Glutamatergic neuron (in vitro differentiated cells): Measurements from ENCODE around the gene GAB2. TPM values are rescaled to one million over a fixed set of nuclear protein-coding genes. Genes with fewer than 3 reads are reported as not detected.

ENCODE experiments used
- DNase-seq: peaks from one replicate; pipeline ENCODE4 v3.0.0; 2022
- H3K27ac Mint-ChIP-seq: one replicate; pipeline ENCODE4 v1.8.0; 2020; ENCODE audit warnings: mild to moderate bottlenecking, mixed read lengths, inconsistent platforms; ENCODE audit not compliant: unreplicated experiment
- H3K27me3 Mint-ChIP-seq: one replicate; pipeline ENCODE4 v1.8.0; 2020; ENCODE audit warnings: mild to moderate bottlenecking, moderate library complexity, mixed read lengths, inconsistent platforms; ENCODE audit not compliant: unreplicated experiment
- H3K36me3 Mint-ChIP-seq: one replicate; pipeline ENCODE4 v1.8.0; 2020; ENCODE audit warnings: mild to moderate bottlenecking, mixed read lengths, inconsistent platforms; ENCODE audit not compliant: unreplicated experiment
- H3K4me1 Mint-ChIP-seq: one replicate; pipeline ENCODE4 v1.8.0; 2020; ENCODE audit warnings: mild to moderate bottlenecking, low read depth, mixed read lengths, inconsistent platforms; ENCODE audit not compliant: unreplicated experiment
- H3K4me3 Mint-ChIP-seq: one replicate; pipeline ENCODE4 v1.8.0; 2020; ENCODE audit warnings: mild to moderate bottlenecking, mixed read lengths, inconsistent platforms; ENCODE audit not compliant: unreplicated experiment
- H3K9me3 Mint-ChIP-seq: one replicate; pipeline ENCODE4 v1.8.0; 2020; ENCODE audit warnings: mild to moderate bottlenecking, moderate library complexity, mixed read lengths, inconsistent platforms; ENCODE audit not compliant: unreplicated experiment
- total RNA-seq: library from RNA; stranded (reverse); fragmentation: NEBNext Ultra II Directional; extraction: Animal tissue kit (Norgen Biotek cat#: 25700); gene quantifications from one replicate; pipeline ENCODE4 v1.2.1, GENCODE V29; 2021; ENCODE audit not compliant: unreplicated experiment
- TF ChIP-seq, protein P1 (sequence below): fragments of 200-600 bp; sonication (generic); IDR thresholded peaks from one replicate; pipeline ENCODE4 v1.5.0; 2021; ENCODE audit not compliant: partially characterized antibody, unreplicated experiment

Gene GAB2
- total RNA-seq, 1 donor from 2014 or later: 87.9 TPM

DNA sequence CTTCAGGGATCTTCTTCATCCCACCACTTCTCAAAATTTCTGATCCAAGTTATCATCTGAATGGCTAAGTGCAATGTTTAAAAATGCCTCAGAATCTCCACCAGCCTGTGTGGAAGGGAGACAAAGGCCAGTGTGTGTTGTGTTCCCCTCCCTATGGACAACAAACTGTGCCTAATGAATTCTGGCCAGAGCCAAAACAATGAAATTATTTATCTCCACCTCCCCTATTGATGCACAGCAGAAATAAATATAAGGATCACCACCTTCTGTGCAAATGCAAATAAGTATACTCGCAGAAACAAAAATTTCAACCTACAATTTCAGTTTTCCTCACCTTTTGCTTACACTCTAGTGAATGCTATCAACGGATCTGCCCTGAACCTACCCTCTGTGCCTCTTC, 75.8 kb downstream of the GAB2 start:
- Mint-ChIP-seq H3K4me3 (no peak overlapping the region), H3K27me3 (no peaks in the 10 kb centered on the region), H3K36me3 (no peaks in the 10 kb centered on the region), H3K4me1 (peaks cover 10% of the 10 kb centered on the region), H3K27ac (no peak overlapping the region), H3K9me3 (peaks cover 2% of the 10 kb centered on the region)
- no peak for DNase-seq
- TF ChIP-seq, protein P1, sequence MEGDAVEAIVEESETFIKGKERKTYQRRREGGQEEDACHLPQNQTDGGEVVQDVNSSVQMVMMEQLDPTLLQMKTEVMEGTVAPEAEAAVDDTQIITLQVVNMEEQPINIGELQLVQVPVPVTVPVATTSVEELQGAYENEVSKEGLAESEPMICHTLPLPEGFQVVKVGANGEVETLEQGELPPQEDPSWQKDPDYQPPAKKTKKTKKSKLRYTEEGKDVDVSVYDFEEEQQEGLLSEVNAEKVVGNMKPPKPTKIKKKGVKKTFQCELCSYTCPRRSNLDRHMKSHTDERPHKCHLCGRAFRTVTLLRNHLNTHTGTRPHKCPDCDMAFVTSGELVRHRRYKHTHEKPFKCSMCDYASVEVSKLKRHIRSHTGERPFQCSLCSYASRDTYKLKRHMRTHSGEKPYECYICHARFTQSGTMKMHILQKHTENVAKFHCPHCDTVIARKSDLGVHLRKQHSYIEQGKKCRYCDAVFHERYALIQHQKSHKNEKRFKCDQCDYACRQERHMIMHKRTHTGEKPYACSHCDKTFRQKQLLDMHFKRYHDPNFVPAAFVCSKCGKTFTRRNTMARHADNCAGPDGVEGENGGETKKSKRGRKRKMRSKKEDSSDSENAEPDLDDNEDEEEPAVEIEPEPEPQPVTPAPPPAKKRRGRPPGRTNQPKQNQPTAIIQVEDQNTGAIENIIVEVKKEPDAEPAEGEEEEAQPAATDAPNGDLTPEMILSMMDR: no peak

DNA sequence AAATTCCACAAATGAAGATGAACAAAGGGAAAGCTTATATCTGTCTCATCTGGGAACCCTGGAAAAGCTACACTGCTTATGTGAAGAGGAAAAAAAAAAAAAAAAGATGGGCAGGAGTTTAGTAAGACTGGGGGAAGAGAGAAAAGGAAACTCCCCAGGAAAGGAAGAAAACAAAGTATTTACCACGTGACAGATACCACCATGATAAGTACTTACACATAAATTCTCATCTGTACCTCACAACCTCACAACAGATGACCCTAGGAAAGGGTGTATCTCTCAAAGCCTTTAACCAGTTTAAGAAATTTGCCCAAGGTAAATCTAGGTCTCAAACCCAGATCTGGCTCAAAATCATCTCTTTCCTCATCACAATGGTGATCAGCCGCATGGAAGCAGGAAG, 77.1 kb downstream of the GAB2 start:
- Mint-ChIP-seq H3K4me1 (peaks cover 10% of the 10 kb centered on the region), H3K27ac (no peak overlapping the region), H3K4me3 (no peak overlapping the region), H3K9me3 (peaks cover 3% of the 10 kb centered on the region), H3K36me3 (peaks cover under 1% of the 10 kb centered on the region), H3K27me3 (no peaks in the 10 kb centered on the region)
- TF ChIP-seq, protein P1: no peak
- no peak for DNase-seq

DNA sequence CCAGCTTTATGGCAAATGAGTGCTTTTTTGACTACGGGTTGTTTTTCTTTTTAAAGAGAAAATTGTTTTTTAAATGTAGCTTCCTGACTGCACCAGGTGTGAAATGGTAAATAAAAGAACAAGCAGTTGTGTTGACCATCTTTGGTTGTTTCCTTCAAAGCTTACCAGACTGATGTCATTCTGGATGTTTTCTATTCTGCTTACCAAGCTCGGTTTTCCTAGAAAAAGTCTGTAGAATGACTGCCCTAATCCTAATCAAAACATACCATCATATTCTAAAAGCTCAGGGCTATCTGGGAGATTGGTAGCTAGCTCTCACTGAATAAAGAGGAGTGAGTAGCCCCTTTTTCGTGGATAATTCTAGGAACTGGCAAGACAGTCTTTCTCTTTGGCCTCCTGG, 77.7 kb downstream of the GAB2 start:
- TF ChIP-seq, protein P1: no peak
- DNase-seq: no peak
- Mint-ChIP-seq H3K36me3 (peaks cover 6% of the 10 kb centered on the region), H3K27me3 (no peaks in the 10 kb centered on the region), H3K4me3 (no peak overlapping the region), H3K4me1 (peaks cover 6% of the 10 kb centered on the region), H3K27ac (no peak overlapping the region), H3K9me3 (peaks cover 5% of the 10 kb centered on the region)

DNA sequence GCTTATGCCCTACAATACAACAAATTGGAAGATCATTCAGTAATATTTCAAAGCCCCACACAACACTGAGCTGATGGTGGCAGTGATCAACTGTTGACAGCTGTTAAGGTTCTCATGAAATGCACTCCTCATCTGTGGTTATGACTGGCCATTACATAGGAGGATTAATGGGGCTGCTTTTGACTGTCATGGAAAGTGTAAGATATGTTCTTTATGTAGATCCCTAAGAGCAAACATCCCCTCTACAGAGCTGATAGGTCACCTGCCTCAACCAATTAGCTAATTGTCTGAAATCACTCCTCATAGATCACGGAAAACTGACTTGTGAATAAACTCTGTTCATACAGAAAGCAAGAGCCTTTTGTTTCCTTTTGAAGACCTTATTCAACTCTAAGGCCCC, 78.1 kb downstream of the GAB2 start:
- Mint-ChIP-seq H3K27me3 (no peaks in the 10 kb centered on the region), H3K4me1 (peaks cover 6% of the 10 kb centered on the region), H3K9me3 (peaks cover 5% of the 10 kb centered on the region), H3K36me3 (peaks cover 7% of the 10 kb centered on the region), H3K4me3 (no peak overlapping the region), H3K27ac (no peak overlapping the region)
- no peak for DNase-seq
- TF ChIP-seq, protein P1: no peak

- Mint-ChIP-seq H3K27ac (no peak overlapping the region), H3K4me3 (no peak overlapping the region), H3K27me3 (no peaks in the 10 kb centered on the region), H3K9me3 (peaks cover 5% of the 10 kb centered on the region), H3K4me1 (peaks cover under 1% of the 10 kb centered on the region), H3K36me3 (peaks cover 7% of the 10 kb centered on the region)
- no peak for DNase-seq
- TF ChIP-seq, protein P1: no peak
These were observed 78.9 kb downstream of the GAB2 start for GRCh38 chr11:78338702-78339101.
